Activated CD4-positive, alpha-beta T cell treated with anti-CD3 and anti-CD28 coated beads for 24 hours (primary cell): ENCODE data around the gene OR8D1.
"Not testable (repeated sequence)": the region's sequence is repeated elsewhere in the genome, so short reads cannot be mapped to it uniquely, and the experiment has no call there.

ENCODE experiments used
- DNase-seq, 2 donors: peaks; one replicate each; pipeline ENCODE4 v3.0.0-alpha.2; 2020; ENCODE audit warnings: low read depth in 2 of 2

OR8D1 gene

DNA sequence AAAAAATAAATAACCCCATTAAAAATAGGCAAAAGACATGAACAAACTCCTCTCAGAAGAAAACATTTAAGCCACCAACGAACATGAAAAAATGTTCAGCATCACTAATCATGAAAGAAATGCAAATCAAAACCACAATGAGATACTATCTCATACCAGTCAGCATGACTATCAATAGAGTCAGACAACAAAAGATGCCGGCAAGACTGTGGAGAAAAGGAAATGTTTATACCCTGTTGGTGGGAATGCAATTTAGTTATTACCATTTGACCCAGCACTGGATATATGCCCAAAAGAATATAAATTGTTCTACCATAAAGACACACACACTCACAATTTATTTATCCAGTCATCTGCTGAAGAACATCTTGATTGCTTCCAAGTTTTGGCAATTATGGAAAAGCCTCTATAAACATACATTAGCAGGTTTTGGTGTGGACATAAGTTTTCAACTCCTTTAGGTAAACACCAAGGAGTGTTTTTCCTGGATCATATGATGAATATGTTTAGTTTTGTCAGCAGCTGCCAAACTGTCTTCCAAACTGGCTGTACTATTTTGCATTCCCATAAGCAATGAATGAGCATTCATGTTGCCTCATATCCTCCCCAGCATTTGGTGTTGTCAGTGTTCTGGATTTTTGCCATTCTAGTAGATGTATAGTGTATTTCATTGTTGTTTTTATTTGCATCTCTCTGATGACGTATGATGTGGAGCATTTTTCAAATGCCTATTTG is 28.0 kb downstream of the OR8D1 start:
- DNase-seq, result no peak

DNA sequence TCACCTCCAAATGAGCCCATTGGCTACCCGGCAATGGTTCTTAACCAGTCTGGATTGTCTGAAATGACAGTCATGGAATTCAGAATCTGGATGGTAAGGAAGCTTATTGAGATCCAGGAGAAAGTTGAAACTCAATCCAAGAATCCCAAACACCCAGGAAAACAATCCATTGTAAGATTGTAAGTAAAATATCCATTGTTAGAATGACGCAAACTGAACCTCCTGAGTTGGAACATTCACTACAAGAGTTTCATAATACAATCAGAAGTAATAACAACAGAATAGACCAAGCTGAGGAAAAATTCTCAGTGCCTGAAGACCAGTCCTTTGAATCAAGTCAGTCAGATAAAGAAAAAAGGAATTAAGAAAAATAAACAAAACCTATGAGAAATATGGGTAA is 35.5 kb downstream of the OR8D1 start:
- DNase-seq, result no peak

DNA sequence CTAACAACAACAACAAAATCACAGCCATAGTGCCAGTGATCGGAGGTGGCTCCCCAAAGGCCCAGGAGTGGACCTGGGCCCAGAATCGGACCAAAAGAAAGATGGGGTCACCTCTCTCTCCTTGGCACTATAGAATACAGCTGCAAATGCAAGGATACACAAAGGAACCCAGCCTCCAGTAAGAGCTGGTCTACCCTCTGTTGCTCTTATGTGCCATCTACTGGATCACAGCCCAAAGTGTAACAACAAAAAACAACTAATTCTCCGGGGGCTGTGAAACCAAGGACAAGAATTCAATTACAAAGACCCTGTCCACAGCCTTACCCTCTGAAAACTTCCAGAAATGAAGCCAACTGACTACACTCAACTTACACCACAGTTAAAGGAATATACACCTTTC is 35.9 kb downstream of the OR8D1 start:
- DNase-seq, result no peak

DNA sequence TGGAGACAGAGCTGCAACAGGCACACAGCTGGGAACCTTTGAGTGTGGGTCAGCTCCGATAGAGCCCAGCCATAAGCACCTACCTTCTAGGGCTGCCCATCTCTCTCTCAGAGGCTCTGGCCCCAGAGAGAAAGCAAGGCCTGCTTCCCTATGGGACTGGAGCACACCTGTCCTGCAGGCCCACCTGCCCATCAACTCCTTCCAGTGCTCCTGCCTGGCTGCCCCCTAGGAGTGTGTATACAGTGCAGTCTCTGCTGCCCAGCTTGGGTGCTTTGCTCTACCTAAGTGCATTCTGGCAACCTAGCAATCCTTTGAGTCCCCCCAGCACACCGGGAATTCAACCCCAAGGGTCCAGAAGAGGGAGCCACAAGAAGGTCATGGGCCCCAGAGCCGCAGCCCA is 36.5 kb downstream of the OR8D1 start:
- DNase-seq, result no peak

DNA sequence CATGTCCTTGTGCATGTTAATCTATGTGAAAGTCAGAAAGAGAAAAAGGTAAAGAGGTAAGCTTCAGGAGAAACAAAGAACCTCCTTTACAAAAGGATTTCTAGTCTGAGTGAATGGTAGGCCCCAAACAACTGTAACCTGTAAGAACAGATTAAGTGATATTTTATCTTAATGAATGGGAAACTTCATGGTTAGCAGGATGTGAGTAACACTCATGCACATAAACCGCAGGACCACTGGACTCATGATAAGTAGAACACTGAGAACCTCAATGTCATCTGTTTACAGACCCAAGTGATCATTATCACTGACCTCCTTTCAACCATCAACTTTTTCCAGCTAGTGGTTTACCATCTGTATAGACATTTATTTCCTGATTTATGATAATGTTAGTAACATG is 37.7 kb downstream of the OR8D1 start:
- no peak for DNase-seq

DNA sequence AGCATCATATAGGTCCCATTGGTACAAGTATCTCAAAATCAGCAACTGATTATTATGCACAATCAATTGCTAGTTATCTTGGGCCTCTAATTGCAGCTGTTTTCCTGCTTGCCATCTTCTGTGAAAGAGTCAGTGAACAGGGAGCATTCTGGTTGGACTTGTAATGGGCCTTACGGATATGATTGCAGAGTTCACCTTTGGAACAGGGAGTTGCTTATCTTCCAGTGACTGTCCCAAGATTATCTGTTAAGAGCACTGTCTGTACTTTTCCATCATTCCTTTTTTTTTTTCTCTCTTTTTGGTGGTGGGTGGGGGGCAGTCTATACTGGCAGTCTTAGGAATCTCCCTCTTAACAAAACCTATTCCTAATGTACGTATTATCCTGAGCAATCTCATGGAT is 39.7 kb downstream of the OR8D1 start:
- no peak for DNase-seq

DNA sequence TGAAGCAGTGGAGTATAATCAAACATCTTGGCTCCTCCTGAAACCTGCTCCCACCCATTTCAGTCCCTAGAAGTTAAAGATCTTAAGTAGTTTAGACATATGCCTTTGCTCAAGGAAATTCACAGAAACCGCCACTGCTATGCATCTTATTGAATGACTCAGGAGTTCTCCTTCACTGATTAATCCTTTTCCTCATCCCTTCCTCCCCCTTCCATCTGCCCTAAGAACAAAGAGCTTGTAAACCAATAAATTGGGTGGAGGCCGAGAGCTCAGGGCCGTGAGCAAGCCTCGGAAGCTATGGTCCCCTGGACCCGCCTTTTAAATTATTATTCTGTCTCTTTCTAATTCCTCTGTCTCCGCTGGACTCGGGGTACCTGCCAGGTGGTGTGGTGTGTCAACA is 42.9 kb downstream of the OR8D1 start:
- DNase-seq, result not testable (repeated sequence)

DNA sequence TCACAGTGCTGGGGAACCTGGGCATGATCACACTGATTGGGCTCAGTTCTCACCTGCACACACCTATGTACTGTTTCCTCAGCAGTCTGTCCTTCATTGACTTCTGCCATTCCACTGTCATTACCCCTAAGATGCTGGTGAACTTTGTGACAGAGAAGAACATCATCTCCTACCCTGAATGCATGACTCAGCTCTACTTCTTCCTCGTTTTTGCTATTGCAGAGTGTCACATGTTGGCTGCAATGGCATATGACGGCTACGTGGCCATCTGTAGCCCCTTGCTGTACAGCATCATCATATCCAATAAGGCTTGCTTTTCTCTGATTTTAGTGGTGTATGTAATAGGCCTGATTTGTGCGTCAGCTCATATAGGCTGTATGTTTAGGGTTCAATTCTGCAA is 48.7 kb downstream of the OR8D1 start:
- not testable (repeated sequence) for DNase-seq

DNA sequence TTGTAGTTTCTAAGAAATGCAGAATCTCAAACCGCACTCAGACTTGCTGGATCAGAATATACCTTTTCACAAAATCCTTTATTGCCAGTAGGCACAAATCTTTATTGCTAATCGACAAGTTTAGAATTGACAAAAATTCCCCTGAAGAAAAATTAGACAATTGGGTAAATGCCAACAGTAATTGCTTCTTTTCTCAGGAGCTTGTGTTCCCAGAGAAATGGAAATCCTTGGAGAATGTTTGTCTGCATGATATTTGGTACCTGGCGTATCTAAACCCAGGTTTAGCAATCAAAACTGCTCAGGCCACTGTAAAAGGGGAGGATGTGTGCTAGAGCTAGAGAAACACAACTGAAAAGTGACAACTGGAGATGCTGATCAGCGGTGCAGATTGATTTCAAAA is 57.7 kb downstream of the OR8D1 start, which contains the start of gene OR8G5:
OR8G5 (plus strand) TSS at position 301 of the 400 bp plus-strand sequence. CDS start 8,556 bp downstream, outside the sequence.
- DNase-seq, result no peak
